H9 (cell line): ENCODE measurements around the gene PPP1R13B. TPM values are rescaled to one million over a fixed set of nuclear protein-coding genes. Genes with fewer than 3 reads are reported as not detected.
A peak's percentile ranks its signal among the peaks of the same experiment; 100 is the strongest.

Experiments used
- DNase-seq: peaks from one replicate; pipeline ENCODE4 v3.0.0-alpha.2; 2017
- H2AFZ ChIP-seq: one replicate; pipeline ENCODE4 v1.6.1; 2013; ENCODE audit warnings: mild to moderate bottlenecking, low read length, control low read depth, moderate library complexity
- H2AK5ac ChIP-seq: 2 replicates; pipeline ENCODE4 v1.6.1; 2013; ENCODE audit warnings: low read length, control low read depth, mixed read lengths; ENCODE audit not compliant: insufficient read length
- H2BK120ac ChIP-seq: one replicate; pipeline ENCODE4 v1.6.1; 2013; ENCODE audit warnings: low read depth, mild to moderate bottlenecking, low read length, control low read depth, inconsistent platforms; ENCODE audit not compliant: poor library complexity, severe bottlenecking
- H2BK12ac ChIP-seq: 2 replicates; pipeline ENCODE4 v1.6.1; 2013; ENCODE audit warnings: low read length, control low read depth, mixed read lengths, low read depth; ENCODE audit not compliant: insufficient read length
- H2BK15ac ChIP-seq: 2 replicates; pipeline ENCODE4 v1.6.1; 2013; ENCODE audit warnings: low read depth, low read length, control low read depth
- H2BK20ac ChIP-seq: one replicate; pipeline ENCODE4 v1.6.1; 2013; ENCODE audit warnings: low read depth, mild to moderate bottlenecking, low read length, control low read depth, inconsistent platforms; ENCODE audit not compliant: poor library complexity, severe bottlenecking
- H2BK5ac ChIP-seq: 2 replicates; pipeline ENCODE4 v1.6.1; 2013; ENCODE audit warnings: low read length, control low read depth, mixed read lengths; ENCODE audit not compliant: insufficient read length
- H3K14ac ChIP-seq: 2 replicates; pipeline ENCODE4 v1.6.1; 2013; ENCODE audit warnings: low read length, control low read depth; ENCODE audit not compliant: insufficient read depth
- H3K18ac ChIP-seq: 2 replicates; pipeline ENCODE4 v1.6.1; 2013; ENCODE audit warnings: low read depth, mild to moderate bottlenecking, mixed read lengths, low read length, control low read depth; ENCODE audit not compliant: insufficient read length
- H3K23ac ChIP-seq: 2 replicates; pipeline ENCODE4 v1.6.1; 2013; ENCODE audit warnings: low read length, control low read depth, mixed read lengths, low read depth; ENCODE audit not compliant: insufficient read length
- H3K23me2 ChIP-seq: 2 replicates; pipeline ENCODE4 v1.6.1; 2013; ENCODE audit warnings: low read depth, mild to moderate bottlenecking, mixed read lengths, low read length, control low read depth; ENCODE audit not compliant: insufficient read length, poor library complexity, severe bottlenecking
- H3K27ac ChIP-seq: 2 replicates; pipeline ENCODE4 v1.5.1; 2013; ENCODE audit warnings: low read length, control low read depth, mixed read lengths, low read depth; ENCODE audit not compliant: insufficient read length
- H3K27me3 ChIP-seq: 2 replicates; pipeline ENCODE4 v1.6.1; 2013; ENCODE audit warnings: low read length, control low read depth, inconsistent platforms; ENCODE audit not compliant: insufficient read depth
- H3K4ac ChIP-seq: 2 replicates; pipeline ENCODE4 v1.6.1; 2013; ENCODE audit warnings: low read depth, mild to moderate bottlenecking, control low read depth, inconsistent platforms, low read length, moderate library complexity
- H3K4me1 ChIP-seq: 2 replicates; pipeline ENCODE4 v1.6.1; 2013; ENCODE audit warnings: low read length, control low read depth, inconsistent platforms; ENCODE audit not compliant: insufficient read depth
- H3K4me2 ChIP-seq: 2 replicates; pipeline ENCODE4 v1.6.1; 2013; ENCODE audit warnings: low read length, control low read depth, mixed read lengths; ENCODE audit not compliant: insufficient read length, insufficient read depth
- H3K56ac ChIP-seq: 2 replicates; pipeline ENCODE4 v1.6.1; 2013; ENCODE audit warnings: low read depth, mild to moderate bottlenecking, mixed read lengths, low read length, control low read depth; ENCODE audit not compliant: insufficient read length
- H3K79me1 ChIP-seq: 2 replicates; pipeline ENCODE4 v1.6.1; 2013; ENCODE audit warnings: low read depth, mild to moderate bottlenecking, moderate library complexity, low read length, control low read depth, inconsistent platforms; ENCODE audit not compliant: insufficient read depth, poor library complexity, severe bottlenecking
- H3K79me2 ChIP-seq: 2 replicates; pipeline ENCODE4 v1.6.1; 2013; ENCODE audit warnings: low read length, control low read depth, inconsistent platforms; ENCODE audit not compliant: insufficient read depth
- H3K9ac ChIP-seq: 2 replicates; pipeline ENCODE4 v1.6.1; 2013; ENCODE audit warnings: low read length, control low read depth, mixed read lengths; ENCODE audit not compliant: insufficient read length; ENCODE audit errors: extremely low read depth
- H3K9me3 ChIP-seq: one replicate; pipeline ENCODE4 v1.6.1; 2013; ENCODE audit warnings: low read depth, low read length, inconsistent platforms; ENCODE audit not compliant: control insufficient read depth
- H3T11ph ChIP-seq: one replicate; pipeline ENCODE4 v1.6.1; 2013; ENCODE audit warnings: mild to moderate bottlenecking, low read length, control low read depth, inconsistent platforms
- H4K20me1 ChIP-seq: one replicate; pipeline ENCODE4 v1.6.1; 2013; ENCODE audit not compliant: control insufficient read depth, insufficient read length, insufficient read depth
- H4K5ac ChIP-seq: 2 replicates; pipeline ENCODE4 v1.6.1; 2013; ENCODE audit warnings: low read depth, mild to moderate bottlenecking, mixed read lengths, low read length, control low read depth; ENCODE audit not compliant: insufficient read length
- H4K8ac ChIP-seq: replicated peaks from 2 replicates; pipeline ENCODE4 v1.6.1; 2013; ENCODE audit warnings: low read length, control low read depth, mixed read lengths, low read depth; ENCODE audit not compliant: insufficient read length
- H4K91ac ChIP-seq: 2 replicates; pipeline ENCODE4 v1.6.1; 2013; ENCODE audit warnings: low read depth, mild to moderate bottlenecking, moderate library complexity, mixed read lengths, low read length, control low read depth; ENCODE audit not compliant: insufficient read length
- H3K27ac Mint-ChIP-seq, 3 experiments: 2 replicates in 2 of 3; 3 replicates in 1 of 3; pipeline ENCODE4 v1.8.0; 2020 to 2021; ENCODE audit warnings: mixed read lengths in 3 of 3, mild to moderate bottlenecking in 1 of 3, moderate library complexity in 1 of 3
- H3K27me3 Mint-ChIP-seq: 2 replicates; pipeline ENCODE4 v1.8.0; 2021; ENCODE audit warnings: low read depth, mild to moderate bottlenecking, moderate library complexity, mixed read lengths
- H3K36me3 Mint-ChIP-seq, 3 experiments: 2 replicates in 2 of 3; 3 replicates in 1 of 3; pipeline ENCODE4 v1.8.0; 2020 to 2021; ENCODE audit warnings: low read depth in 3 of 3, mixed read lengths in 3 of 3; ENCODE audit not compliant: insufficient read depth in 1 of 3
- H3K4me1 Mint-ChIP-seq, 2 experiments: 2 replicates each; pipeline ENCODE4 v1.8.0; 2020; ENCODE audit warnings: mixed read lengths in 2 of 2
- H3K4me3 Mint-ChIP-seq, 2 experiments: 2 replicates in 1 of 2; 3 replicates in 1 of 2; pipeline ENCODE4 v1.8.0; 2020 to 2021; ENCODE audit warnings: mild to moderate bottlenecking in 2 of 2, mixed read lengths in 2 of 2, moderate library complexity in 1 of 2
- H3K9me3 Mint-ChIP-seq, 2 experiments: 2 replicates in 1 of 2; 3 replicates in 1 of 2; pipeline ENCODE4 v1.8.0; 2020; ENCODE audit warnings: mild to moderate bottlenecking in 2 of 2, mixed read lengths in 2 of 2, moderate library complexity in 1 of 2
- WGBS: extraction: QIAGEN DNeasy Blood & Tissue Kit; methylation state at CpG from one replicate; pipeline ENCODE4 v1.1.7; 2013; ENCODE audit warnings: missing lambda C conversion rate, low lambda C conversion rate, mixed read lengths; ENCODE audit not compliant: insufficient read length; ENCODE audit errors: extremely low coverage; 5-methylcytosine and 5-hydroxymethylcytosine counted together
- total RNA-seq: library from RNA; stranded (reverse); gene quantifications from 2 replicates; pipeline ENCODE4 v1.2.1, GENCODE V29; 2021
- TF ChIP-seq, protein P1 (sequence below): fragments of 200-600 bp; sonication (generic); conservative IDR thresholded peaks from 3 replicates; pipeline ENCODE4 v1.8.0; 2021; ENCODE audit warnings: antibody characterized with exemption, mild to moderate bottlenecking

PPP1R13B gene
- total RNA-seq, 1 experiment from 2014 or later = 6.0 TPM

DNA sequence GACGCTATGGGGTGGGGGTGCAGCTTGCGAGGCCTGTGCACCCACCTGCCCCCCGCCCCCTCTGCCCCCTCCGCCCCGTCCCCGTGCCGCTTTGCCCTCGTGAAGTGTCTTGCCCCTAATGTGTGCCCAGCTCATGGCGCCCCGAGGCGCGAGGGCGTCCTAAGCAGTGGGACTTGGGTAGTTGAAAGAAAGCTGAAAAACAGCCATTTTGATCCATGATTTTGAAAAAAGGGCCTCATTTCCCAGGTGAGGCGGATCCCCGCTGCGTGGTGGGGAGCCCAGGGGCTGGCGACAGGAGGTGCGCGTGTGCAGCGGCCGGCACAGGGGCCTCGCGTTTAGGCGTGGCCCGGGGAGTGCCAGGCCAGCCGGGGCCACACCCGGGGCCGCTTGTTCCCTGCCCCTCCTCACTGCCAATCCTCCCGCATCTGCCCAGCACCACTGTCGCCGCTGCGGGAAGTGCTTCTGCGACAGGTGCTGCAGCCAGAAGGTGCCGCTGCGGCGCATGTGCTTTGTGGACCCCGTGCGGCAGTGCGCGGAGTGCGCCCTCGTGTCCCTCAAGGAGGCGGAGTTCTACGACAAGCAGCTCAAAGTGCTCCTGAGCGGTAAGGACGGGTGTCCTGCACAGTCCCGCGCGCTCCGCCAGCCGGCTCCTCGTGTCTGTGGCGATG, 119.9 kb downstream of the PPP1R13B start:
- DNase-seq = peak; percentile 68
- Histone ChIP-seq H4K91ac (no peak overlapping the region), H3K56ac (no peak overlapping the region), H3K4me2 (no peak overlapping the region), H3K4ac (no peak overlapping the region), H4K8ac (no peak overlapping the region), H3K27me3 (no peaks in the 10 kb centered on the region), H2BK12ac (no peak overlapping the region), H2BK20ac (no peak overlapping the region), H3K9me3 (no peaks in the 10 kb centered on the region), H3K4me1 (no peaks in the 10 kb centered on the region), H2BK15ac (no peak overlapping the region), H3K18ac (no peak overlapping the region), H3T11ph (no peak overlapping the region), H3K79me2 (no peaks in the 10 kb centered on the region), H3K23ac (no peak overlapping the region), H3K14ac (no peak overlapping the region), H3K79me1 (peaks cover 7% of the 10 kb centered on the region), H3K27ac (no peak overlapping the region), H2BK120ac (no peak overlapping the region), H3K23me2 (no peaks in the 10 kb centered on the region), H2BK5ac (no peak overlapping the region), H3K9ac (no peak overlapping the region), H2AK5ac (no peak overlapping the region), H2AFZ (no peak overlapping the region), H4K5ac (no peak overlapping the region), H4K20me1 (no peaks in the 10 kb centered on the region)
- H3K27me3 Mint-ChIP-seq = no peaks in the 10 kb centered on the region
- no peak overlapping the region for H3K4me3 Mint-ChIP-seq
- TF ChIP-seq, protein P1, sequence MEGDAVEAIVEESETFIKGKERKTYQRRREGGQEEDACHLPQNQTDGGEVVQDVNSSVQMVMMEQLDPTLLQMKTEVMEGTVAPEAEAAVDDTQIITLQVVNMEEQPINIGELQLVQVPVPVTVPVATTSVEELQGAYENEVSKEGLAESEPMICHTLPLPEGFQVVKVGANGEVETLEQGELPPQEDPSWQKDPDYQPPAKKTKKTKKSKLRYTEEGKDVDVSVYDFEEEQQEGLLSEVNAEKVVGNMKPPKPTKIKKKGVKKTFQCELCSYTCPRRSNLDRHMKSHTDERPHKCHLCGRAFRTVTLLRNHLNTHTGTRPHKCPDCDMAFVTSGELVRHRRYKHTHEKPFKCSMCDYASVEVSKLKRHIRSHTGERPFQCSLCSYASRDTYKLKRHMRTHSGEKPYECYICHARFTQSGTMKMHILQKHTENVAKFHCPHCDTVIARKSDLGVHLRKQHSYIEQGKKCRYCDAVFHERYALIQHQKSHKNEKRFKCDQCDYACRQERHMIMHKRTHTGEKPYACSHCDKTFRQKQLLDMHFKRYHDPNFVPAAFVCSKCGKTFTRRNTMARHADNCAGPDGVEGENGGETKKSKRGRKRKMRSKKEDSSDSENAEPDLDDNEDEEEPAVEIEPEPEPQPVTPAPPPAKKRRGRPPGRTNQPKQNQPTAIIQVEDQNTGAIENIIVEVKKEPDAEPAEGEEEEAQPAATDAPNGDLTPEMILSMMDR = no peak
- WGBS = no CpG with 5 or more reads among the region's 53 CpGs
- no peaks in the 10 kb centered on the region for H3K9me3 Mint-ChIP-seq
- peaks cover 2 to 23% (median 22%) of the 10 kb centered on the region in 3 experiments; a peak in 5 of 7 replicates for H3K36me3 Mint-ChIP-seq
- no peak overlapping the region for H3K27ac Mint-ChIP-seq
- H3K4me1 Mint-ChIP-seq = 0 out of 4 replicates have a peak, but pooled peaks cover 0 to 2% of the 10 kb centered on the region in 2 experiments
